Body of pancreas (tissue), 4 donors: ENCODE data around the gene MPP3. TPM values are rescaled to one million over a fixed set of nuclear protein-coding genes. Genes with fewer than 3 reads are reported as not detected.
A peak's percentile ranks its signal among the peaks of the same experiment; 100 is the strongest.

Experiments used
- ATAC-seq: fragments of 150-250 bp; one replicate; pipeline ENCODE4 v1.9.1; 2016
- DNase-seq, 4 donors: peaks; one replicate each; pipeline ENCODE4 v3.0.0-alpha.2; 2019
- H3K27ac ChIP-seq, 4 donors: fragments of 200-600 bp; sonication (generic); 1 replicate in 3 of 4; 2 replicates in 1 of 4; pipeline versions ENCODE4 v1.5.1 to v1.6.1; 2016 to 2019; ENCODE audit warnings: mild to moderate bottlenecking in 1 of 4, mixed read lengths in 1 of 4, moderate library complexity in 1 of 4
- H3K27me3 ChIP-seq, 2 donors: fragments of 200-600 bp; sonication (generic); one replicate each; pipeline ENCODE4 v1.6.0; 2016; ENCODE audit warnings: mild to moderate bottlenecking in 1 of 2
- H3K36me3 ChIP-seq, 2 donors: fragments of 200-600 bp; sonication (generic); replicated peaks in 1 of 2; 2 replicates each; pipeline ENCODE4 v1.5.1; 2016; ENCODE audit warnings: low read depth in 2 of 2; ENCODE audit not compliant: insufficient read depth in 1 of 2
- H3K4me1 ChIP-seq: fragments of 200-600 bp; sonication (generic); one replicate; pipeline ENCODE4 v1.6.0; 2016
- H3K4me3 ChIP-seq, 2 donors: fragments of 200-600 bp; sonication (generic); 1 replicate in 1 of 2; 2 replicates in 1 of 2; pipeline ENCODE4 v1.5.1; 2016 to 2019
- H3K9me3 ChIP-seq, 3 donors: fragments of 200-600 bp; sonication (generic); 1 replicate in 2 of 3; 2 replicates in 1 of 3; pipeline ENCODE4 v1.5.1; 2016
- CTCF ChIP-seq, 7 experiments: fragments of 450-650 bp in 4 of 7; fragments of 200-600 bp in 3 of 7; sonication (generic) in 3 of 7; IDR thresholded peaks; one replicate each; pipeline ENCODE4 v1.5.1; 2016 to 2019; ENCODE audit warnings: antibody characterized with exemption in 7 of 7
- POLR2A ChIP-seq, 3 donors: fragments of 450-650 bp; IDR thresholded peaks; one replicate each; pipeline ENCODE4 v1.6.1; 2016; ENCODE audit warnings: antibody characterized with exemption in 3 of 3, mild to moderate bottlenecking in 2 of 3
- WGBS, 2 donors: methylation state at CpG; one replicate each; pipeline ENCODE4 v1.1.5; 2017; 5-methylcytosine and 5-hydroxymethylcytosine counted together
- intact Hi-C: fragments of 100-400 bp; cut with DNase I; formaldehyde crosslinking; loops from one replicate; pipeline ENCODE4 v1.15.1; 2023
- total RNA-seq, 2 donors: library from RNA; depleted of rRNA; stranded (reverse); fragments of >200 nt; gene quantifications; one replicate each; pipeline ENCODE4 v1.1.0, GENCODE V29; 2016

Gene MPP3
- total RNA-seq, 2 donors from 2014 or later: 20.2 to 22.4 TPM

GRCh38 chr17:43769859-43770258 lies 63.1 kb downstream of the MPP3 start:
- no peak for TF ChIP-seq POLR2A (IDR thresholded peaks at IDR 0.05)
- no peak for TF ChIP-seq CTCF (IDR thresholded peaks at IDR 0.05)
- no peaks in the 10 kb centered on the region for H3K27me3 ChIP-seq
- DNase-seq (no peak), ATAC-seq (no peak)
- WGBS, 2 donors: 95 to 96% methylated on average over 11 of the region's 11 CpGs
- H3K9me3 ChIP-seq: no peaks in the 10 kb centered on the region
- H3K4me1 ChIP-seq: peaks cover 19% of the 10 kb centered on the region
- intact Hi-C loops: no loop called here
- no peak overlapping the region for H3K4me3 ChIP-seq
- H3K36me3 ChIP-seq: peaks cover 0 to 21% of the 10 kb centered on the region in 2 donors
- no peak overlapping the region for H3K27ac ChIP-seq

- TF ChIP-seq CTCF (IDR thresholded peaks at IDR 0.05): no peak
- no peak for TF ChIP-seq POLR2A (IDR thresholded peaks at IDR 0.05)
- DNase-seq: no peak
- intact Hi-C loops: no loop called here
- no peak overlapping the region for H3K4me3 ChIP-seq
- ATAC-seq: no peak
- peaks cover 19% of the 10 kb centered on the region for H3K4me1 ChIP-seq
- 89 to 95% methylated on average over 8 to 16 of the region's 16 CpGs for WGBS, 2 donors
- no peaks in the 10 kb centered on the region for H3K9me3 ChIP-seq
- no peaks in the 10 kb centered on the region for H3K27me3 ChIP-seq
- peaks cover 0 to 21% of the 10 kb centered on the region in 2 donors for H3K36me3 ChIP-seq
- no peak overlapping the region for H3K27ac ChIP-seq
Measured at GRCh38 chr17:43769426-43769825, 63.5 kb downstream of the MPP3 start.

- no peaks in the 10 kb centered on the region for H3K9me3 ChIP-seq
- H3K27me3 ChIP-seq: no peaks in the 10 kb centered on the region
- H3K4me1 ChIP-seq: peaks cover 19% of the 10 kb centered on the region
- intact Hi-C loops: no loop called here
- no peak for TF ChIP-seq CTCF (IDR thresholded peaks at IDR 0.05)
- TF ChIP-seq POLR2A (IDR thresholded peaks at IDR 0.05): no peak
- no peak overlapping the region for H3K4me3 ChIP-seq
- DNase-seq: no peak
- H3K36me3 ChIP-seq: peaks cover 0 to 18% of the 10 kb centered on the region in 2 donors
- ATAC-seq: no peak
- WGBS, 2 donors: 91 to 92% methylated on average over 7 of the region's 7 CpGs
- peak overlapping the region in 1 of 4 donors; percentile 17 for H3K27ac ChIP-seq
Measured at GRCh38 chr17:43768943-43769342, 64.0 kb downstream of the MPP3 start.

- DNase-seq (peak in 1 of 4 donors; percentile 72), ATAC-seq (no peak)
- intact Hi-C loops: no loop called here
- H3K9me3 ChIP-seq: no peaks in the 10 kb centered on the region
- peaks cover 0 to 16% of the 10 kb centered on the region in 2 donors for H3K36me3 ChIP-seq
- H3K27me3 ChIP-seq: no peaks in the 10 kb centered on the region
- no peak overlapping the region for H3K4me3 ChIP-seq
- 60 to 75% methylated on average over 9 of the region's 9 CpGs for WGBS, 2 donors
- peaks cover 15% of the 10 kb centered on the region for H3K4me1 ChIP-seq
- TF ChIP-seq CTCF (IDR thresholded peaks at IDR 0.05) (no peak), POLR2A (IDR thresholded peaks at IDR 0.05) (no peak)
- H3K27ac ChIP-seq: no peak overlapping the region
Measured at GRCh38 chr17:43768382-43768781, 64.6 kb downstream of the MPP3 start.

GRCh38 chr17:43767713-43768059 lies 65.3 kb downstream of the MPP3 start:
- Histone ChIP-seq H3K27ac (no peak overlapping the region), H3K27me3 (no peaks in the 10 kb centered on the region), H3K36me3 (peaks cover 0 to 12% of the 10 kb centered on the region in 2 donors), H3K4me3 (no peak overlapping the region), H3K9me3 (no peaks in the 10 kb centered on the region), H3K4me1 (peaks cover 8% of the 10 kb centered on the region)
- intact Hi-C loops: no loop called here
- ATAC-seq (no peak), DNase-seq (no peak)
- 59 to 60% methylated on average over 5 of the region's 5 CpGs for WGBS, 2 donors
- no peak for TF ChIP-seq CTCF (IDR thresholded peaks at IDR 0.05)
- no peak for TF ChIP-seq POLR2A (IDR thresholded peaks at IDR 0.05)
